Esophagus squamous epithelium (tissue), 5 donors: Measurements from ENCODE around the gene ZSCAN10. TPM values are rescaled to one million over a fixed set of nuclear protein-coding genes. Genes with fewer than 3 reads are reported as not detected.
A peak's percentile ranks its signal among the peaks of the same experiment; 100 is the strongest.

Experiments
- DNase-seq: peaks from one replicate; lab custom pipeline; 2025; lab: John Stamatoyannopoulos, UW
- H3K27ac ChIP-seq, 4 donors: fragments of 200-600 bp; sonication (generic); one replicate each; pipeline ENCODE4 v1.5.1; 2016 to 2019; ENCODE audit warnings: mild to moderate bottlenecking in 1 of 4
- H3K27me3 ChIP-seq, 4 donors: fragments of 200-600 bp; sonication (generic); 1 replicate in 3 of 4; 2 replicates in 1 of 4; pipeline versions ENCODE4 v1.5.1 to v1.6.0; 2017 to 2021; ENCODE audit warnings: antibody characterized with exemption in 1 of 4
- H3K36me3 ChIP-seq, 3 donors: fragments of 200-600 bp; sonication (generic); one replicate each; pipeline ENCODE4 v1.5.1; 2016 to 2019
- H3K4me1 ChIP-seq, 3 donors: fragments of 200-600 bp; sonication (generic); one replicate each; pipeline ENCODE4 v1.5.1; 2017 to 2019
- H3K4me3 ChIP-seq, 4 donors: fragments of 200-600 bp; sonication (generic); 1 replicate in 3 of 4; 2 replicates in 1 of 4; pipeline ENCODE4 v1.5.1; 2016 to 2019; ENCODE audit warnings: mild to moderate bottlenecking in 2 of 4, moderate library complexity in 1 of 4
- H3K9me3 ChIP-seq, 3 donors: fragments of 200-600 bp; sonication (generic); one replicate each; pipeline ENCODE4 v1.5.1; 2016 to 2019
- CTCF ChIP-seq, 6 experiments: fragments of 450-650 bp in 4 of 6; fragments of 200-600 bp in 2 of 6; sonication (generic) in 2 of 6; IDR thresholded peaks; one replicate each; pipeline ENCODE4 v1.5.1; 2016 to 2019; ENCODE audit warnings: antibody characterized with exemption in 6 of 6, mild to moderate bottlenecking in 4 of 6, moderate library complexity in 4 of 6
- POLR2A ChIP-seq, 4 donors: fragments of 450-650 bp; IDR thresholded peaks; one replicate each; pipeline ENCODE4 v1.6.1; 2017; ENCODE audit warnings: antibody characterized with exemption in 4 of 4, mild to moderate bottlenecking in 4 of 4, moderate library complexity in 3 of 4
- WGBS, 2 donors: methylation state at CpG; one replicate each; pipeline ENCODE4 v1.1.5; 2018; 5-methylcytosine and 5-hydroxymethylcytosine counted together
- intact Hi-C: fragments of 100-400 bp; cut with DNase I; formaldehyde crosslinking; loops from one replicate; pipeline ENCODE4 v1.15.0; 2022
- total RNA-seq, 4 donors: library from RNA; depleted of rRNA; stranded (reverse); fragments of >200 nt; gene quantifications; one replicate each; pipeline ENCODE4 v1.1.0, GENCODE V29; 2016
- donor health status: DM: yes; HTN: yes; CAD: no.

The ZSCAN10 gene
- total RNA-seq, 4 donors from 2014 or later: not detected

DNA sequence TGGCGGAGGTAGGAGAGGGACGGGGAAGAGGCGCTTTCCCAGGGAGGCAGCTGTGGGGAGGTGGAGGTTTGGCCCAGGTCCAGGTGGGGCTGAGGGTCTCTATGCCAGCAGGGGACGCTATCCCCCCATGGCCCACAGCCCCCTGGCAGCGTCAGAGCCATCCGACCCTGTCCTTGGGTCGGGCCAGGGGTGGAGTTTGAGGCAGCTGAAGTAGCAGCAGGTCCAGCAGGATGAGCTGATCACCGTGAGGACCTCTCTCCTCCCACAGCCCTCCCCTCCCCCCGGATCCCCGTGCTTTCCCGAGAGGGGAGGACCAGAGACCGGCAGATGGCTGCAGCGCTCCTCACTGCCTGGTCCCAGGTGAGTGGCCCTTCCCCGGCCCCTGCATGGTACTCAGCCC, 16.5 kb upstream of the ZSCAN10 start:
- no peak overlapping the region for H3K4me3 ChIP-seq
- H3K36me3 ChIP-seq: peaks cover 13 to 64% (median 37%) of the 10 kb centered on the region in 3 donors
- H3K27me3 ChIP-seq: no peaks in the 10 kb centered on the region
- no peak for DNase-seq
- H3K9me3 ChIP-seq: no peaks in the 10 kb centered on the region
- H3K27ac ChIP-seq: no peak overlapping the region
- 86 to 100% methylated on average over 1 to 7 of the region's 14 CpGs for WGBS, 2 donors
- peaks cover 13 to 40% (median 21%) of the 10 kb centered on the region in 3 donors for H3K4me1 ChIP-seq
- TF ChIP-seq POLR2A (IDR thresholded peaks at IDR 0.05): no peak
- no peak for TF ChIP-seq CTCF (IDR thresholded peaks at IDR 0.05)
- intact Hi-C loops: no loop called here

- Histone ChIP-seq H3K4me1 (peaks cover 13 to 40% (median 21%) of the 10 kb centered on the region in 3 donors), H3K36me3 (peaks cover 13 to 58% (median 34%) of the 10 kb centered on the region in 3 donors), H3K4me3 (no peak overlapping the region), H3K27ac (no peak overlapping the region), H3K27me3 (no peaks in the 10 kb centered on the region), H3K9me3 (no peaks in the 10 kb centered on the region)
- TF ChIP-seq POLR2A (IDR thresholded peaks at IDR 0.05): no peak
- no peak for TF ChIP-seq CTCF (IDR thresholded peaks at IDR 0.05)
- DNase-seq: no peak
- intact Hi-C loops: no loop called here
- 60 to 71% methylated on average over 1 to 3 of the region's 12 CpGs for WGBS, 2 donors
These were observed 15.9 kb upstream of the ZSCAN10 start for GRCh38 chr16:3115003-3115402.

- no peak for DNase-seq
- peaks cover 6 to 47% (median 25%) of the 10 kb centered on the region in 3 donors for H3K36me3 ChIP-seq
- intact Hi-C loops: no loop called here
- H3K9me3 ChIP-seq: no peaks in the 10 kb centered on the region
- H3K27ac ChIP-seq: no peak overlapping the region
- 45 to 51% methylated on average over 9 to 17 of the region's 17 CpGs for whole genome bisulfite sequencing, 2 donors
- peaks cover 13 to 40% (median 21%) of the 10 kb centered on the region in 3 donors for H3K4me1 ChIP-seq
- peak overlapping the region in 3 of 4 donors; percentile 76 to 78 (median 77) for H3K4me3 ChIP-seq
- TF ChIP-seq POLR2A (IDR thresholded peaks at IDR 0.05): no peak
- TF ChIP-seq CTCF (IDR thresholded peaks at IDR 0.05): no peak
- no peaks in the 10 kb centered on the region for H3K27me3 ChIP-seq
These were observed 14.8 kb upstream of the ZSCAN10 start for GRCh38 chr16:3113765-3114479.

DNA sequence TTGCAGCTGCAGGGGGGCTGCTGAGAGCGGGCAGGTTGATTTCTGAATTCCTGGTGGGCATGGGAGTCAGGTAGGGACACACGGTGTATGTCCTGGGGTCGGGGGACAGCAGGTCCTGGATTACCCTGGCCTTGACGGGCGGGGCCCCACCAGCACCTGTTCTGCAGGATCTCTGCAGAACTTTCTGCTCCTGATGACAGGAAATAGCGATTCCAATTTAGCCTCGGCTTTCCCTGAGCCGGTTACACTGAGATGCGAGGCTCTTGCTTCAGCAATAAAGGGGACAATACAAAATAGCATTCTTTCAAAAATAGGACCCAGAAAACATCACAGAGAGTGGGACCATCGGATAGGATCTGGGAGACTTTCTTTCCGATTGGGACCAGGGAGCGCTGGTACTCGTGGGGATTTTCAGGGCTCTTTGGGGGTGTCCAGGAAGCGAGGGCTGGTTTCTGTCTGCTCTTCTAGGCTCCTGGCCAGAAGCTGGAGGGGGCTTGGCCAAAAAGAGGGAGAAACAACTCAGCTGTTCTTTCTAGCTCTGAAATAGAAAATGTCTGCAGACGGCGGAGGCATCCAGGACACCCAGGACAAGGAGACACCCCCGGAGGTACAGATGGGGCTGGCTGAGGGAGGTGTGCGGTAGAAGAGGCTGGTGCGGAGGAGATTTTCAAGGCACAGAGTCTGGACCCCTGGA, 13.9 kb upstream of the ZSCAN10 start:
- TF ChIP-seq POLR2A (IDR thresholded peaks at IDR 0.05): no peak
- intact Hi-C loops: no loop called here
- no peaks in the 10 kb centered on the region for H3K9me3 ChIP-seq
- H3K36me3 ChIP-seq: peaks cover 6 to 38% (median 18%) of the 10 kb centered on the region in 3 donors
- DNase-seq: no peak
- WGBS, 2 donors: 8 to 16% methylated on average over 11 to 16 of the region's 19 CpGs
- H3K27ac ChIP-seq: peak overlapping the region; percentile 55 to 86 (median 71)
- H3K4me1 ChIP-seq: peaks cover 13 to 40% (median 21%) of the 10 kb centered on the region in 3 donors
- H3K27me3 ChIP-seq: no peaks in the 10 kb centered on the region
- H3K4me3 ChIP-seq: peak overlapping the region; percentile 45 to 78 (median 76)

DNA sequence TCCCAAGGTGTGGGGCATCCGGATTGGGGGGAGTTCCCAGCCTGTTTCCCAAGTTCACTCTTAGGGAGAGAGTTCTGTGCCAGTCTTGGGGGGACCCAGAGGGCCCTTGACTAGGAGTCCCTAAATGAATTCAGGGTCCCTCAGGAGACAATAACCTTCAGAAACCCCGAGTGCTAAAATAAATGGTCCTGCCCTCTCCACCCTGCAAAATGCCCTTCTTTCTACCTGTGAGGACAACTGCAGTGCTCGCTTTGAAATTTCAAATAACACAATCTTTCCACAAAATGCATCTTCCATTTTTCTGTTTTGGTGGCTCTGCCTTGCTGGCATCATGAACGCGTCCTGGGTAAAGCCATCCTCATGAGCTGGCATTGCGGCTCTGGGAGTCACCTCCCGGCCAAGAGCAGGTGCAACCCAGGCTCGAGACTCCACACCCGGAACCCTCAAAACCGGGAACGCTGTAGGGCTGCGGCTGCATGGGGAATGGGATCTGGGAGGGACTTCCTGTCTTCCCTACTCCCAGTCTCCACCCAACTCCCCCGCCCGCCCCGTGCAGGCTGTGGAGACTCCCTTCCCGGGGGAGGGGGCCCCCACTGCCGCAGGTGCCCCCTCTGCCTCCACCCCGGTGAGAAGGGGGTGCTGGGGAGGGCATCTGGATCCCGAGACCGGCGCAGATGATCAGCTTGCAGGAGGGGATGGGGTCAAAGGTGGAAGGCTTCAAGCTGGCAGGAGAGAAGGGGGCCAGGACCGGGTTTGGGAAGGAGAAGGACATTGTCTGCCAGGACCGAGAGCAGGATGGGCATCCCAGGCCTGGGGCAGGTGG, 13.2 kb upstream of the ZSCAN10 start, which contains the start of gene ZNF205:
Gene ZNF205, plus strand, starts transcription at position 529 of the 823 bp plus-strand sequence. CDS start 845 bp downstream, outside the sequence.
- Histone ChIP-seq H3K27ac (peak within 1 kb of the TSS; percentile 55 to 86 (median 71)), H3K4me1 (peaks cover 13 to 43% (median 21%) of the 10 kb centered on the region in 3 donors)
- 12 to 23% methylated on average over 6 to 13 of the region's 23 CpGs for WGBS, 2 donors

More for the DNA sequence above, 13.2 kb upstream of the ZSCAN10 start, which contains the start of gene ZNF205:
- no peak for TF ChIP-seq CTCF (IDR thresholded peaks at IDR 0.05)
- no peak for TF ChIP-seq POLR2A (IDR thresholded peaks at IDR 0.05)
- Histone ChIP-seq H3K27me3 (no peaks in the 10 kb centered on the region), H3K9me3 (no peaks in the 10 kb centered on the region), H3K4me3 (peak within 1 kb of the TSS; percentile 45 to 78 (median 76)), H3K36me3 (peaks cover 6 to 33% (median 15%) of the 10 kb centered on the region in 3 donors)
- intact Hi-C loops: no loop called here
- DNase-seq: no peak
